Mucosa of descending colon (tissue), 3 donors: Measurements from ENCODE around the gene SRCAP. TPM values are rescaled to one million over a fixed set of nuclear protein-coding genes. Genes with fewer than 3 reads are reported as not detected.
"Not testable (repeated sequence)": the region's sequence is repeated elsewhere in the genome, so short reads cannot be mapped to it uniquely, and the experiment has no call there.

Experiments used
- ATAC-seq: fragments of 200-7000 bp; cut with Tn5 transposase; one replicate; pipeline ENCODE4 v1.9.1; 2020; ENCODE audit warnings: mild to moderate bottlenecking, moderate library complexity
- DNase-seq, 3 donors: peaks; one replicate each; pipeline ENCODE4 v3.0.0-alpha.2; 2020
- H3K36me3 ChIP-seq: fragments of 200-600 bp; one replicate; pipeline ENCODE4 v1.8.0; 2021; ENCODE audit warnings: low read depth, mild to moderate bottlenecking
- H3K4me1 ChIP-seq: fragments of 200-600 bp; one replicate; pipeline ENCODE4 v1.8.0; 2021; ENCODE audit warnings: low read depth, mild to moderate bottlenecking
- H3K4me3 ChIP-seq: fragments of 200-600 bp; one replicate; pipeline ENCODE4 v1.8.0; 2021; ENCODE audit warnings: mild to moderate bottlenecking
- H3K9me3 ChIP-seq: fragments of 200-600 bp; one replicate; pipeline ENCODE4 v1.8.0; 2021; ENCODE audit warnings: mild to moderate bottlenecking
- intact Hi-C, 2 donors: fragments of 100-400 bp; cut with DNase I in 1 of 2; cut with micrococcal nuclease in 1 of 2; formaldehyde crosslinking; loops; one replicate each; pipeline versions ENCODE4 v1.11.0 to v1.11.1; 2022; cut with DNase I, micrococcal nuclease
- total RNA-seq, 3 donors: library from RNA; stranded (reverse); fragmentation: NEBNext Ultra II Directional in 2 of 3; extraction: Animal tissue kit (Norgen Biotek cat#: 25700) in 2 of 3; gene quantifications; one replicate each; pipeline versions ENCODE4 v1.2.1 to v1.2.4, GENCODE V29; 2021 to 2023
- TF ChIP-seq, protein P1 (sequence below): fragments of 200-600 bp; IDR thresholded peaks from one replicate; pipeline ENCODE4 v1.8.0; 2022; ENCODE audit warnings: antibody characterized with exemption, mild to moderate bottlenecking
- donor health status: DM: no; HTN: no; CAD: no; lungs with moderate emphysema.
- donor health status: DM: no; HTN: no; CAD: no.
- donor health status: DM: no; HTN: yes; CAD: no.

SRCAP gene
- total RNA-seq, 3 donors from 2014 or later: 64.8 to 88.9 (median 65.4) TPM

DNA sequence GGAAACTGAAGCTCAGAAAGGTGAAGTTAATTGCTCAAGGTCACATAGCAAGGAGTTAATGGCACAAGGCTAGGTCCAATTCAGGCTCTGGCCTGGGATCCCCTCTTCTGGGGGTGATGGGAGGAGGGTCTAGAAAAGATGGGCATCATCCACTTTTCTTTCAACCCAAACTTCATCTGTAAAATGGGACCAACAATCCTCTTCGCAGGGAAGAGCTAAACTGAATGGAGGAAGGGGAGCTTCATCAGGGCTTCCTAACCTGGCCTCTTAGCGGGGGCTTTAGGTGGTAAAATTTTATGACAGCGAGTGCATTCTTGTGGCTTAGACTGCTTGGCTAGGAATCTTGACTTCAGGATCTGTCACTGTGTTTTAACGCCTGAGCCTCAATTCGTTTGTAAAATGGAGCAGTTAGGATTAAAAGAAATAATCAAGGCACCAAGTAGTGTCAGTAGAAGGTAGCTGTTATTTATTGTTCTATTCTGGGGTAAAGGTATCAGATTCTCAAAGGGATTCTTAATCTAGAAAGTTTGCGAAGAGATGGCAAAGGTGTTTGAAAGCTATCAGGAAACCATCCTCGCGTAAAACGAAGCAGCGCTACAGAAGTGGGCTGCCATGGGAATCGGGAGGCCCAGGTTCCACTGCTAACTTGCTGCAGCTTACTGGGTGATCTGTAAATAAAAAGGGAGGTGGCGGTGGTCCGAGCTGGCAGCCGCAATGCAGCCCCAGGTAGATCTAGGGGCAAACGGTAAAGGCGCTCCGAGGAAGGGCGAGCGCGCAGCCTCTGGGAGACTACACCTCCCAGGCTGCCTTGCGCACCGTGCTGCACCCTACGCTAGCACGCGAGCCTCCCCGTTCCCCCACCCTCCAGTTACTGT lies 1.5 kb upstream of the SRCAP start:
- intact Hi-C loops: no loop called here
- peak; percentile 92 for ATAC-seq
- H3K4me1 ChIP-seq: peaks cover 13% of the 10 kb centered on the region
- H3K9me3 ChIP-seq: no peaks in the 10 kb centered on the region
- no peak for DNase-seq
- H3K36me3 ChIP-seq: no peaks in the 10 kb centered on the region
- peak overlapping the region; percentile 94 for H3K4me3 ChIP-seq
- TF ChIP-seq, protein P1, sequence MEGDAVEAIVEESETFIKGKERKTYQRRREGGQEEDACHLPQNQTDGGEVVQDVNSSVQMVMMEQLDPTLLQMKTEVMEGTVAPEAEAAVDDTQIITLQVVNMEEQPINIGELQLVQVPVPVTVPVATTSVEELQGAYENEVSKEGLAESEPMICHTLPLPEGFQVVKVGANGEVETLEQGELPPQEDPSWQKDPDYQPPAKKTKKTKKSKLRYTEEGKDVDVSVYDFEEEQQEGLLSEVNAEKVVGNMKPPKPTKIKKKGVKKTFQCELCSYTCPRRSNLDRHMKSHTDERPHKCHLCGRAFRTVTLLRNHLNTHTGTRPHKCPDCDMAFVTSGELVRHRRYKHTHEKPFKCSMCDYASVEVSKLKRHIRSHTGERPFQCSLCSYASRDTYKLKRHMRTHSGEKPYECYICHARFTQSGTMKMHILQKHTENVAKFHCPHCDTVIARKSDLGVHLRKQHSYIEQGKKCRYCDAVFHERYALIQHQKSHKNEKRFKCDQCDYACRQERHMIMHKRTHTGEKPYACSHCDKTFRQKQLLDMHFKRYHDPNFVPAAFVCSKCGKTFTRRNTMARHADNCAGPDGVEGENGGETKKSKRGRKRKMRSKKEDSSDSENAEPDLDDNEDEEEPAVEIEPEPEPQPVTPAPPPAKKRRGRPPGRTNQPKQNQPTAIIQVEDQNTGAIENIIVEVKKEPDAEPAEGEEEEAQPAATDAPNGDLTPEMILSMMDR: no peak

DNA sequence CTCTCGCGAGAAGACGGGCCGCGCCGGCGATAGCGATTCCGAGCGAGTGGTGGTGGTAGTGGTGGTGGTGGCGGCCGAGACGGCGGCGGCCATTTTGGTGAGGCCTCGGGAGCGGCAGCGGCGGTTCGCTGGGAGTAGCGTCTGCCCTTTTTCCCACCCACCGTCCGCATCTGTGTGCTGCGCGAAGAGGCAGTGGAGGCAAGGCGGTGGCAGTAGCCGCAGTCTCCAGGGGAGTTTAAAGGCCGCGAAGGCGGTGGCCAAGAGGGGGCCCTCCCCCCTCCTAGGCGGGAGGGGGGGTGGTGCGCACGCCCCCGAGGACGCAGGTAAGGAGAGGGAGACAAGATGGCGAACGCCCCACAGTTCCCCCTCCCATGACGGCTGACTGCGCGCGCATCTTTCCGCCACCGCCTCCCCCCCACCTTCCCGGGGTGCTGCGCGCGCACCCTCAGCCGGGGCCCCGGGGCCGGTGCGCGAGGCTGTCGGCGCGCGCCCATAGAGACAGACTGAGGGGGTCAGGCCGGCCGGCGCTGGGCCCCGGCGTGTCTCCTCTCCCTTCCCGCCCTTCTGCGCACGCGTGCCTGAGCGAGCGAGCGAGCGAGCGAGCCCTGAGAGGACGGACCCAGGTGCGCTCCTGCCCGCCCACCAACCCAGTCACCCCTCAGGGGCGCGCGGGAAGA lies 694 bp upstream of the SRCAP start:
- Histone ChIP-seq H3K36me3 (no peaks in the 10 kb centered on the region), H3K4me1 (peaks cover 13% of the 10 kb centered on the region), H3K4me3 (peak overlapping the region; percentile 94), H3K9me3 (no peaks in the 10 kb centered on the region)
- TF ChIP-seq, protein P1: no peak
- ATAC-seq (peak; percentile 88), DNase-seq (peak; percentile 98 to 100 (median 99))
- intact Hi-C loops: no loop called here

DNA sequence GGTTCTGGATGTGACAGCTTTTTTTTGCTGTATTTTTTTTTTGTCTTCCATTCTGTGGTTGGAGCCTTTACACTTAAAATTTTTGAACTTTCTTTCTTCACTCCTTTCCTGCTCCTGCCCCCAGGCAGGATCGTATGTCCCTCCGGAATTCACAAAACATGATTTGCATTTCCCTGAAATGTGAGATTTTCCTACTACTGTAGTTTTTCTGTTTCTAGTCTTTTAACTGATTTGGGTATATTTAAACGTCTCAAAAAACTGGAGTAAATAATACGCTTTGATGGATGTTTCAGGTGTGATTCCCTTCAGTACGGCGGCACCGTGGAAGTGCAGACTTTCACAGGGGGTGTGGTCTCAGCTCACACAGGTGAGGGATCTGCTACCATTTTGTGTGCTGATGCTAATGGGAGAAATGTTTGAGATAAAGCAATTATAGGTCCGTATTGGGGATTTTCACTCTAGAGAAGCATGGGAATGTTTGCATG lies 686 bp downstream of the SRCAP start:
- no peaks in the 10 kb centered on the region for H3K9me3 ChIP-seq
- DNase-seq: no peak
- ATAC-seq: no peak
- TF ChIP-seq, protein P1: no peak
- H3K4me3 ChIP-seq: no peak overlapping the region
- peaks cover 5% of the 10 kb centered on the region for H3K36me3 ChIP-seq
- intact Hi-C loops: no loop called here
- H3K4me1 ChIP-seq: peaks cover 13% of the 10 kb centered on the region

DNA sequence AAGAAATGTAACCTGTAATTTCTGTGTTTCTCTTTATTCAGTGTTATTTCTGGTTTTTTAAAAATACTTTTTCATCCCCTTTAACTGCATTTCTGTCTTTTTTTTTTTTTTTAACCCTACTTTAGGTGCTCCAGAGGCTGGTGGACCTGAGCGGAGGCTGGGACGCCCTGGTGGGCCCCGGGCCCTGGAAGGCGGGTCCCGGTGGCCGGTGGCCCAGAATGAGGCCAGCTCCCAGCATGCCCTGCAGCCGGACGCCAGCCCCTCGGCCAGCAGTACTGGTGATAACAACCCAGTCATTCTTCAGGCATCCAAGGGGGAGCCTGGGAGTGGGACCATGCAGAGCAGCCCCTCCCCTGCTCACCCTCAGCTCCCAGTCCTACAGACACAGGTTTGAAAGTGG lies 1.5 kb downstream of the SRCAP start:
- no peak for ATAC-seq
- intact Hi-C loops: no loop called here

DNA sequence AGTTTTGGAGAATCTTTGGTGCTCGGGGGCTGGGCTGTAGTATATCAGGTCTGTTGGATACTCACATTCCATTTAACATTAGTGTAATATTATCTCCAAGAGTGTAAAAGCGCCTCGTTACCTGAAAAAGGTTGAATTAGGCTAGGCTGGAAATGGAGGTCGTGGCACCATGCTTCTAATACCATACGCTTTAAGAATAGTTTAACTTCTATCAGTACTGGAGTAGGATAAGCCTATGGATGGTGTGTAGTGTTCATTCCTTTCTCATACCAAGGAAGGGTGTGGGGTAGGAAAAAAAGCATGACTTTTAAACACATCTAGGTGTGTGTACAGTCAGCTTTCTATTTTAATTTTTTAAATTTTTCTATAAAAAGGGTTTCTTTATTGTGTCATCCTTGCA lies 2.0 kb downstream of the SRCAP start:
- peaks cover 13% of the 10 kb centered on the region for H3K36me3 ChIP-seq
- TF ChIP-seq, protein P1: no peak
- no peak for ATAC-seq

More for the DNA sequence above, 1.5 kb downstream of the SRCAP start:
- H3K4me1 ChIP-seq: peaks cover 13% of the 10 kb centered on the region
- no peak for DNase-seq
- H3K4me3 ChIP-seq: no peak overlapping the region
- no peaks in the 10 kb centered on the region for H3K9me3 ChIP-seq
- H3K36me3 ChIP-seq: peaks cover 9% of the 10 kb centered on the region
- TF ChIP-seq, protein P1: no peak

GRCh38 chr16:30703071-30703470 lies 4.1 kb downstream of the SRCAP start:
- peaks cover 19% of the 10 kb centered on the region for H3K36me3 ChIP-seq
- ATAC-seq, H3K9me3 ChIP-seq, H3K4me3 ChIP-seq, intact Hi-C loops, H3K4me1 ChIP-seq, DNase-seq: not testable (repeated sequence)

More for the DNA sequence above, 2.0 kb downstream of the SRCAP start:
- intact Hi-C loops: no loop called here
- H3K4me1 ChIP-seq: peaks cover 13% of the 10 kb centered on the region
- no peak overlapping the region for H3K4me3 ChIP-seq
- DNase-seq: no peak
- H3K9me3 ChIP-seq: no peaks in the 10 kb centered on the region
